K562 (cell line): ENCODE results near the gene MXD3. TPM values are rescaled to one million over a fixed set of nuclear protein-coding genes. Genes with fewer than 3 reads are reported as not detected.

ENCODE experiments used
- ATAC-seq: fragments of 200-7000 bp; cut with Tn5 transposase; 3 replicates; pipeline ENCODE4 v1.9.1; 2020; ENCODE audit warnings: moderate library complexity
- BruUV-seq: library from RNA; stranded (reverse); fragments of 400-500 nt; replicated peaks from 2 replicates; lab custom pipeline; 2021; lab: Mats Ljungman, UMichigan
- CTCF ChIA-PET: fragments of 300-600 bp; formaldehyde crosslinking; extraction: SDS; loops from one replicate; lab custom pipeline; 2021; ENCODE audit warnings: low intra/inter-chr PET ratio; lab: Yijun Ruan, JAX
- POLR2A ChIA-PET: fragments of 300-600, 350-650 bp; sonication (Branson Sonifier 250); formaldehyde crosslinking; extraction: SDS; loops from one replicate; lab custom pipeline; 2021; ENCODE audit warnings: antibody characterized with exemption, inconsistent platforms; lab: Yijun Ruan, JAX
- DNase-seq, 4 experiments: peaks; one replicate each; pipeline versions ENCODE4 v3.0.0 to v3.0.0-alpha.2; 2011 to 2018; ENCODE audit warnings: low spot score in 3 of 4, mixed read lengths in 3 of 4; ENCODE audit errors: extremely low read depth in 1 of 4
- FAIRE-seq: peaks from 2 replicates; lab custom pipeline; 2011; peaks lifted over from hg19 to GRCh38; lab: Jason Lieb, UNC
- H2AFZ ChIP-seq: 2 replicates; pipeline ENCODE4 v1.6.0; 2011; ENCODE audit warnings: low read depth, low read length, control low read depth, inconsistent platforms
- H3K27ac ChIP-seq: fragments of 200-600 bp; 3 replicates; pipeline ENCODE4 v1.8.0; 2011; ENCODE audit warnings: low read depth, mild to moderate bottlenecking, control low read depth, inconsistent platforms, low read length, moderate library complexity, mixed read lengths; ENCODE audit errors: extremely low read depth
- H3K27me3 ChIP-seq, 2 experiments: fragments of 300-600 bp in 1 of 2; 2 replicates in 1 of 2; 3 replicates in 1 of 2; pipeline versions ENCODE4 v1.6.0 to v1.8.0; 2011; ENCODE audit warnings: inconsistent platforms in 2 of 2, low read length in 2 of 2, mild to moderate bottlenecking in 1 of 2, mixed read lengths in 1 of 2, moderate library complexity in 1 of 2; ENCODE audit not compliant: control insufficient read depth in 2 of 2, insufficient read depth in 2 of 2
- H3K36me3 ChIP-seq: fragments of 300-600 bp; 3 replicates; pipeline ENCODE4 v1.8.0; 2011; ENCODE audit warnings: mild to moderate bottlenecking, low read length, inconsistent platforms; ENCODE audit not compliant: control insufficient read depth, insufficient read depth
- H3K4me1 ChIP-seq, 2 experiments: fragments of 200-600 bp in 1 of 2; replicated peaks in 1 of 2; 2 replicates in 1 of 2; 3 replicates in 1 of 2; pipeline versions ENCODE4 v1.5.1 to v1.8.0; 2011; ENCODE audit warnings: inconsistent platforms in 2 of 2, low read length in 2 of 2, mild to moderate bottlenecking in 1 of 2, mixed read lengths in 1 of 2, moderate library complexity in 1 of 2; ENCODE audit not compliant: control insufficient read depth in 2 of 2, insufficient read depth in 2 of 2
- H3K4me2 ChIP-seq: 2 replicates; pipeline ENCODE4 v1.6.1; 2011; ENCODE audit warnings: low read length, control low read depth, inconsistent platforms, mixed read lengths; ENCODE audit not compliant: insufficient read depth
- H3K4me3 ChIP-seq: fragments of 200-600 bp; sonication (generic), shearing (Covaris generic); 2 replicates; pipeline ENCODE4 v1.5.1; 2016; ENCODE audit warnings: control low read depth, inconsistent platforms
- H3K79me2 ChIP-seq: fragments of 200-600 bp; 3 replicates; pipeline ENCODE4 v1.8.0; 2011; ENCODE audit warnings: low read length, inconsistent platforms; ENCODE audit not compliant: control insufficient read depth, insufficient read depth
- H3K9ac ChIP-seq, 2 experiments: 2 replicates each; pipeline versions ENCODE4 v1.6.0 to v1.6.1; 2011; ENCODE audit warnings: low read depth in 2 of 2, low read length in 2 of 2, control low read depth in 1 of 2, inconsistent platforms in 1 of 2, mild to moderate bottlenecking in 1 of 2, mixed read lengths in 1 of 2; ENCODE audit not compliant: insufficient read depth in 1 of 2
- H3K9me1 ChIP-seq: one replicate; pipeline ENCODE4 v1.6.0; 2011; ENCODE audit warnings: inconsistent platforms, mild to moderate bottlenecking, low read length, moderate library complexity; ENCODE audit not compliant: control insufficient read depth, insufficient read depth
- H3K9me3 ChIP-seq: replicated peaks from 2 replicates; pipeline ENCODE4 v1.5.1; 2011; ENCODE audit warnings: low read depth, low read length, inconsistent platforms; ENCODE audit not compliant: control insufficient read depth, insufficient read depth
- H4K20me1 ChIP-seq: replicated peaks from 2 replicates; pipeline ENCODE4 v1.6.1; 2011; ENCODE audit warnings: low read length, inconsistent platforms, mixed read lengths; ENCODE audit not compliant: control insufficient read depth, insufficient read depth
- CCNT2 ChIP-seq: IDR thresholded peaks from 2 replicates; pipeline ENCODE4 v1.6.1; 2011; ENCODE audit warnings: borderline replicate concordance, low read depth, mild to moderate bottlenecking, moderate library complexity, mixed read lengths, low read length; ENCODE audit not compliant: insufficient read length; ENCODE audit errors: extremely low read depth
- FOXM1 ChIP-seq, 2 experiments: fragments of 450-650 bp in 1 of 2; sonication (generic) in 1 of 2; formaldehyde crosslinking in 1 of 2; IDR thresholded peaks; 2 replicates each; pipeline versions ENCODE4 v1.6.1 to v1.9.0; 2017 to 2022; ENCODE audit warnings: low read depth in 2 of 2, mild to moderate bottlenecking in 2 of 2, missing genetic modification reagents in 1 of 2, moderate library complexity in 1 of 2
- SMARCC2 ChIP-seq: fragments of 450-650 bp; IDR thresholded peaks from 2 replicates; pipeline ENCODE4 v1.6.1; 2017; ENCODE audit warnings: antibody characterized with exemption, moderate library complexity, mild to moderate bottlenecking, low read depth
- SRF ChIP-seq, 2 experiments: fragments of 250-450, 450-650 bp in 1 of 2; sonication (Bioruptor Pico) in 1 of 2; sonication (generic) in 1 of 2; formaldehyde crosslinking; IDR thresholded peaks; 2 replicates each; pipeline versions ENCODE4 v1.5.0 to v1.5.1; 2020 to 2022; ENCODE audit warnings: mild to moderate bottlenecking in 1 of 2, missing genetic modification reagents in 1 of 2
- STAT5A ChIP-seq: IDR thresholded peaks from 2 replicates; pipeline ENCODE4 v1.6.1; 2012; ENCODE audit warnings: low read length, inconsistent platforms, borderline replicate concordance
- ZNF347 ChIP-seq: fragments of 450-650 bp; formaldehyde crosslinking; IDR thresholded peaks from 2 replicates; pipeline ENCODE4 v1.4.0; 2020; ENCODE audit warnings: low read depth, mild to moderate bottlenecking, moderate library complexity
- WGBS: fragments of 100-300 bp; shearing (Covaris generic); methylation state at CpG from one replicate; pipeline ENCODE4 v1.1.6; 2016; ENCODE audit warnings: low coverage, mixed read lengths; ENCODE audit not compliant: insufficient coverage; ENCODE audit errors: missing lambda C conversion rate; 5-methylcytosine and 5-hydroxymethylcytosine counted together
- in situ Hi-C: fragments of 300-500 bp; cut with MboI; formaldehyde crosslinking; loops from 4 replicates; pipeline ENCODE4 v1.15.0; 2018; ENCODE audit warnings: inconsistent platforms, mixed read lengths
- intact Hi-C: fragments of 100-400 bp; cut with micrococcal nuclease; formaldehyde crosslinking; loops from 2 replicates; pipeline ENCODE4 v1.14.2; 2022
- polyA plus RNA-seq, 8 experiments: library from polyadenylated mRNA; depleted of rRNA in 4 of 8; stranded (reverse) in 5 of 8; unstranded in 3 of 8; fragments of >200 nt; fragmentation: Nextera tagmentation in 2 of 8; fragmentation: Illumina TruSeq in 1 of 8; extraction: Ambion mirVana in 2 of 8; extraction: Trizol in 1 of 8; gene quantifications; 2 replicates each; pipeline versions ENCODE4 v1.2.1 to v1.2.3, GENCODE V29; 2011 to 2014; ENCODE audit warnings: inconsistent platforms in 1 of 8, missing spikeins in 1 of 8
- total RNA-seq, 7 experiments: library from RNA; depleted of rRNA in 6 of 7; stranded (reverse); fragments of >200 nt in 6 of 7; fragmentation: Illumina TruSeq in 2 of 7; extraction: Trizol in 2 of 7; gene quantifications; 2 replicates each; pipeline versions ENCODE4 v1.2.1 to v1.2.3, GENCODE V29; 2011 to 2021; ENCODE audit warnings: low replicate concordance in 1 of 7
- TF ChIP-seq, protein P1 (sequence below): fragments of 450-650 bp; formaldehyde crosslinking; IDR thresholded peaks from 2 replicates; pipeline ENCODE4 v1.4.0; 2020; ENCODE audit warnings: mild to moderate bottlenecking, mixed read lengths
- TF ChIP-seq, protein P2 (sequence below): fragments of 450-650 bp; IDR thresholded peaks from 2 replicates; pipeline ENCODE4 v1.6.1; 2016; ENCODE audit warnings: mild to moderate bottlenecking, moderate library complexity

Gene MXD3
- total and polyA plus RNA-seq, 9 of the 15 experiments (the other 6 are each of a cell fraction or from before 2014, with no cell fraction given), result 0.28 to 24.8 (median 4.5) TPM

DNA sequence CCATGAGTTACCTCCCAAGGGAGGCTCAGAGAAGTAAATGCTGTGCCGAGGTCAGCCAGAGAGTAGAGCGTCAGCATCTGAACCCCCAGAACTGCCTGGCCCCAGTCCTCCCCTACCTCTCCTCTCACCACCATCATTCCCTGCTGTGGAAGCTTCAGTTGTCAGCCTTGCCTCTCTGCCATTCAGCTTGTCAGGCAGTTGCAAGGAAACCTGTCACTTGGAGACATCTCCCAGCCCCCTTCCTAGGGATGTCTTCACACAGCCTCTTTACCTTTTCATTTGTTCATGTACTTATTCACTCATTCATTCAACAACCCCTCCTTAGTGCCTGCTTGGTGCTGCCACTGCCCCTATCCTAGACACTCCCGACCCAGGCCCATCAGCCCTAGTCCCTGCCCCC, 48.2 kb upstream of the MXD3 start:
- H3K4me2 ChIP-seq, result no peak overlapping the region
- H4K20me1 ChIP-seq, result no peaks in the 10 kb centered on the region
- BruUV-seq, result no TSS peak
- no peaks in the 10 kb centered on the region for H3K27me3 ChIP-seq
- no peaks in the 10 kb centered on the region for H3K36me3 ChIP-seq
- H3K27ac ChIP-seq, result no peak overlapping the region
- no peaks in the 10 kb centered on the region for H3K9me1 ChIP-seq
- H3K4me1 ChIP-seq, result peaks cover 23 to 54% of the 10 kb centered on the region in 2 experiments; a peak in 4 of 5 replicates
- in situ Hi-C loops (no loop called here), intact Hi-C loops (loop anchor here (10.0 kb wide), 1 partner anchor 245 kb away; no protein-coding TSS in a partner anchor)
- ATAC-seq (no peak), DNase-seq (no peak), FAIRE-seq (no peak)
- no peak overlapping the region for H3K4me3 ChIP-seq
- H3K9me3 ChIP-seq, result 0 out of 2 replicates have a peak, but pooled peaks cover 3% of the 10 kb centered on the region
- H3K79me2 ChIP-seq, result no peaks in the 10 kb centered on the region
- POLR2A ChIA-PET, result interaction anchor here (0.7 to 2.7 kb wide), 3 partner anchors 8 to 49 kb away, joined by 3 to 18 read pairs (median 7); partner anchors contain the start of gene LMAN2
- H3K9ac ChIP-seq, result peak overlapping the region in 1 of 2 experiments; percentile 70; a peak in 2 of 4 replicates
- CTCF ChIA-PET, result interaction anchor here (0.5 kb wide), 1 partner anchor 115 kb away, joined by 3 read pairs; no protein-coding TSS in a partner anchor
- WGBS, result 45% methylated on average over 3 of the region's 3 CpGs
- no peak overlapping the region; the same call in 1 of the 2 replicates for H2AFZ ChIP-seq
- TF ChIP-seq FOXM1 (IDR thresholded peaks at IDR 0.05; ENCODE audit: low read depth), result no peak
- no peak for TF ChIP-seq FOXM1 (CRISPR knock-in tag; IDR thresholded peaks at IDR 0.05; ENCODE audit: low read depth)
- TF ChIP-seq STAT5A, result no peak
- TF ChIP-seq CCNT2, result no peak
- TF ChIP-seq SMARCC2, result no peak
- no peak for TF ChIP-seq SRF (CRISPR knock-in tag; IDR thresholded peaks at IDR 0.05)
- TF ChIP-seq, protein P1, sequence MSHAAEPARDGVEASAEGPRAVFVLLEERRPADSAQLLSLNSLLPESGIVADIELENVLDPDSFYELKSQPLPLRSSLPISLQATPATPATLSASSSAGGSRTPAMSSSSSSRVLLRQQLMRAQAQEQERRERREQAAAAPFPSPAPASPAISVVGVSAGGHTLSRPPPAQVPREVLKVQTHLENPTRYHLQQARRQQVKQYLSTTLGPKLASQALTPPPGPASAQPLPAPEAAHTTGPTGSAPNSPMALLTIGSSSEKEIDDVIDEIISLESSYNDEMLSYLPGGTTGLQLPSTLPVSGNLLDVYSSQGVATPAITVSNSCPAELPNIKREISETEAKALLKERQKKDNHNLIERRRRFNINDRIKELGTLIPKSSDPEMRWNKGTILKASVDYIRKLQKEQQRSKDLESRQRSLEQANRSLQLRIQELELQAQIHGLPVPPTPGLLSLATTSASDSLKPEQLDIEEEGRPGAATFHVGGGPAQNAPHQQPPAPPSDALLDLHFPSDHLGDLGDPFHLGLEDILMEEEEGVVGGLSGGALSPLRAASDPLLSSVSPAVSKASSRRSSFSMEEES (CRISPR knock-in tag), result no peak
- TF ChIP-seq ZNF347 (CRISPR knock-in tag), result no peak
- TF ChIP-seq, protein P2, sequence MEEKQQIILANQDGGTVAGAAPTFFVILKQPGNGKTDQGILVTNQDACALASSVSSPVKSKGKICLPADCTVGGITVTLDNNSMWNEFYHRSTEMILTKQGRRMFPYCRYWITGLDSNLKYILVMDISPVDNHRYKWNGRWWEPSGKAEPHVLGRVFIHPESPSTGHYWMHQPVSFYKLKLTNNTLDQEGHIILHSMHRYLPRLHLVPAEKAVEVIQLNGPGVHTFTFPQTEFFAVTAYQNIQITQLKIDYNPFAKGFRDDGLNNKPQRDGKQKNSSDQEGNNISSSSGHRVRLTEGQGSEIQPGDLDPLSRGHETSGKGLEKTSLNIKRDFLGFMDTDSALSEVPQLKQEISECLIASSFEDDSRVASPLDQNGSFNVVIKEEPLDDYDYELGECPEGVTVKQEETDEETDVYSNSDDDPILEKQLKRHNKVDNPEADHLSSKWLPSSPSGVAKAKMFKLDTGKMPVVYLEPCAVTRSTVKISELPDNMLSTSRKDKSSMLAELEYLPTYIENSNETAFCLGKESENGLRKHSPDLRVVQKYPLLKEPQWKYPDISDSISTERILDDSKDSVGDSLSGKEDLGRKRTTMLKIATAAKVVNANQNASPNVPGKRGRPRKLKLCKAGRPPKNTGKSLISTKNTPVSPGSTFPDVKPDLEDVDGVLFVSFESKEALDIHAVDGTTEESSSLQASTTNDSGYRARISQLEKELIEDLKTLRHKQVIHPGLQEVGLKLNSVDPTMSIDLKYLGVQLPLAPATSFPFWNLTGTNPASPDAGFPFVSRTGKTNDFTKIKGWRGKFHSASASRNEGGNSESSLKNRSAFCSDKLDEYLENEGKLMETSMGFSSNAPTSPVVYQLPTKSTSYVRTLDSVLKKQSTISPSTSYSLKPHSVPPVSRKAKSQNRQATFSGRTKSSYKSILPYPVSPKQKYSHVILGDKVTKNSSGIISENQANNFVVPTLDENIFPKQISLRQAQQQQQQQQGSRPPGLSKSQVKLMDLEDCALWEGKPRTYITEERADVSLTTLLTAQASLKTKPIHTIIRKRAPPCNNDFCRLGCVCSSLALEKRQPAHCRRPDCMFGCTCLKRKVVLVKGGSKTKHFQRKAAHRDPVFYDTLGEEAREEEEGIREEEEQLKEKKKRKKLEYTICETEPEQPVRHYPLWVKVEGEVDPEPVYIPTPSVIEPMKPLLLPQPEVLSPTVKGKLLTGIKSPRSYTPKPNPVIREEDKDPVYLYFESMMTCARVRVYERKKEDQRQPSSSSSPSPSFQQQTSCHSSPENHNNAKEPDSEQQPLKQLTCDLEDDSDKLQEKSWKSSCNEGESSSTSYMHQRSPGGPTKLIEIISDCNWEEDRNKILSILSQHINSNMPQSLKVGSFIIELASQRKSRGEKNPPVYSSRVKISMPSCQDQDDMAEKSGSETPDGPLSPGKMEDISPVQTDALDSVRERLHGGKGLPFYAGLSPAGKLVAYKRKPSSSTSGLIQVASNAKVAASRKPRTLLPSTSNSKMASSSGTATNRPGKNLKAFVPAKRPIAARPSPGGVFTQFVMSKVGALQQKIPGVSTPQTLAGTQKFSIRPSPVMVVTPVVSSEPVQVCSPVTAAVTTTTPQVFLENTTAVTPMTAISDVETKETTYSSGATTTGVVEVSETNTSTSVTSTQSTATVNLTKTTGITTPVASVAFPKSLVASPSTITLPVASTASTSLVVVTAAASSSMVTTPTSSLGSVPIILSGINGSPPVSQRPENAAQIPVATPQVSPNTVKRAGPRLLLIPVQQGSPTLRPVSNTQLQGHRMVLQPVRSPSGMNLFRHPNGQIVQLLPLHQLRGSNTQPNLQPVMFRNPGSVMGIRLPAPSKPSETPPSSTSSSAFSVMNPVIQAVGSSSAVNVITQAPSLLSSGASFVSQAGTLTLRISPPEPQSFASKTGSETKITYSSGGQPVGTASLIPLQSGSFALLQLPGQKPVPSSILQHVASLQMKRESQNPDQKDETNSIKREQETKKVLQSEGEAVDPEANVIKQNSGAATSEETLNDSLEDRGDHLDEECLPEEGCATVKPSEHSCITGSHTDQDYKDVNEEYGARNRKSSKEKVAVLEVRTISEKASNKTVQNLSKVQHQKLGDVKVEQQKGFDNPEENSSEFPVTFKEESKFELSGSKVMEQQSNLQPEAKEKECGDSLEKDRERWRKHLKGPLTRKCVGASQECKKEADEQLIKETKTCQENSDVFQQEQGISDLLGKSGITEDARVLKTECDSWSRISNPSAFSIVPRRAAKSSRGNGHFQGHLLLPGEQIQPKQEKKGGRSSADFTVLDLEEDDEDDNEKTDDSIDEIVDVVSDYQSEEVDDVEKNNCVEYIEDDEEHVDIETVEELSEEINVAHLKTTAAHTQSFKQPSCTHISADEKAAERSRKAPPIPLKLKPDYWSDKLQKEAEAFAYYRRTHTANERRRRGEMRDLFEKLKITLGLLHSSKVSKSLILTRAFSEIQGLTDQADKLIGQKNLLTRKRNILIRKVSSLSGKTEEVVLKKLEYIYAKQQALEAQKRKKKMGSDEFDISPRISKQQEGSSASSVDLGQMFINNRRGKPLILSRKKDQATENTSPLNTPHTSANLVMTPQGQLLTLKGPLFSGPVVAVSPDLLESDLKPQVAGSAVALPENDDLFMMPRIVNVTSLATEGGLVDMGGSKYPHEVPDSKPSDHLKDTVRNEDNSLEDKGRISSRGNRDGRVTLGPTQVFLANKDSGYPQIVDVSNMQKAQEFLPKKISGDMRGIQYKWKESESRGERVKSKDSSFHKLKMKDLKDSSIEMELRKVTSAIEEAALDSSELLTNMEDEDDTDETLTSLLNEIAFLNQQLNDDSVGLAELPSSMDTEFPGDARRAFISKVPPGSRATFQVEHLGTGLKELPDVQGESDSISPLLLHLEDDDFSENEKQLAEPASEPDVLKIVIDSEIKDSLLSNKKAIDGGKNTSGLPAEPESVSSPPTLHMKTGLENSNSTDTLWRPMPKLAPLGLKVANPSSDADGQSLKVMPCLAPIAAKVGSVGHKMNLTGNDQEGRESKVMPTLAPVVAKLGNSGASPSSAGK, result no peak
